Activated CD4-positive, alpha-beta T cell treated with anti-CD3 and anti-CD28 coated beads, Interleukin-2, Interleukin-6, amounts not matched to agents 100 ng/mL and 50 ng/mL, durations not matched to agents 16 hours and 8 hours (primary cell): ENCODE results near the gene MTUS2.
"Not testable (repeated sequence)": the region's sequence is repeated elsewhere in the genome, so short reads cannot be mapped to it uniquely, and the experiment has no call there.

ENCODE experiments used
- DNase-seq: peaks from one replicate; pipeline ENCODE4 v3.0.0-alpha.2; 2020

Gene MTUS2

GRCh38 chr13:29345860-29346582, 525.9 kb downstream of the MTUS2 start:
- not testable (repeated sequence) for DNase-seq

DNA sequence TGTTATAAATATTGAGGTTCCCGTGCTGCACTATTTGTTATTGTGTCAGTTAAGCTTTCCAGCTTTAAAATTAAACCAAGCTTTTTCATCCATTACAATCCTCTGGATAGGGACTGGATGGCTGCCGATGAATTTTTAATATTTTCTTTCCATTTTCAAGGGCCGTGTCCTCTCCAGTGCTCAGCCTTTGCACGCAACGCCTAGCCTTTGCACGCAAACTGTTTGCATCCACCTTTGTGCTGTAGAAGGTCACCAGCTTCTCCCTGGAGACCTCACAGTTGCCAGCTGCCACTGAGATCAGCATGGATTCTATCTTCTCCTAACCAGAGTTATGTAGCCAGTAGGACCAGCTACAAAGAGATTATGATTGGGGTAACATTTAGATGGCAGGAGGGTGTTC, 534.9 kb downstream of the MTUS2 start:
- DNase-seq = no peak

DNA sequence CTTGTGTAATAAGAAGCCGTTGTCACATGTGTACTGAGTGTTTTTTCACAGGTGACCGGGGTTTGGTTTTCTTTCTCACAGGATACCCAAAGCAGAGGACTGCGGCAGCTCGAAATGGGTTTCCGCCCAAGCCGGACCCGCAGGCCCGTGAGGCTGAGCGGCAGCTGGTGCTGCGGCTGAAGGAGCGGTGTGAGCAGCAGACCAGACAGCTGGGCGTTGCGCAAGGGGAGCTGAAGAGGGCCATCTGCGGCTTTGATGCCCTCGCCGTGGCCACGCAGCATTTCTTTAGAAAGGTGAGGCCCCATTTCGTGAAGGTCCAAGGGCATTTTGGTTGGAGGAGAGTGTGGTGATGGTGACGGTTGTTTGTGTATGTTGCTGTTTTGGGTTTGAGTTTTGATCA, 539.0 kb downstream of the MTUS2 start:
- DNase-seq = no peak

DNA sequence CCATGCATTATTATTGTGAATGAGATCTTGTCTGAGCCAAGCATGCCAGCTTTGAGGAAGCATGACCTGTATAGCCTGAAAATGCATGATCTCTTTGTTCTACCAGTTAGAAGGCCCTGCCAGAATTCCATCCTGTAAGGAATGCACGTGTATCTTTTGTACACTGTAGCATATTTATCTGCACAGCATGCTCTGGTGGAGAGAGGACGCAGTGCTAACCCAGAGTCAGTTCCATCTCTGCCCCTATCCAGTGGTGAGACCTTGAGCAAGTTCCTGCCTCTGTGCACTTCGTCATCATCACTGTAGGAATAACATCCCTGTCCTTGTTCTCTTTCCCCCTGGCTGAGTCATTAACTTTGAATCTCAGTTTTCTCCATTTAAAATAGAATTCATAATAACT, 541.6 kb downstream of the MTUS2 start:
- DNase-seq = no peak

DNA sequence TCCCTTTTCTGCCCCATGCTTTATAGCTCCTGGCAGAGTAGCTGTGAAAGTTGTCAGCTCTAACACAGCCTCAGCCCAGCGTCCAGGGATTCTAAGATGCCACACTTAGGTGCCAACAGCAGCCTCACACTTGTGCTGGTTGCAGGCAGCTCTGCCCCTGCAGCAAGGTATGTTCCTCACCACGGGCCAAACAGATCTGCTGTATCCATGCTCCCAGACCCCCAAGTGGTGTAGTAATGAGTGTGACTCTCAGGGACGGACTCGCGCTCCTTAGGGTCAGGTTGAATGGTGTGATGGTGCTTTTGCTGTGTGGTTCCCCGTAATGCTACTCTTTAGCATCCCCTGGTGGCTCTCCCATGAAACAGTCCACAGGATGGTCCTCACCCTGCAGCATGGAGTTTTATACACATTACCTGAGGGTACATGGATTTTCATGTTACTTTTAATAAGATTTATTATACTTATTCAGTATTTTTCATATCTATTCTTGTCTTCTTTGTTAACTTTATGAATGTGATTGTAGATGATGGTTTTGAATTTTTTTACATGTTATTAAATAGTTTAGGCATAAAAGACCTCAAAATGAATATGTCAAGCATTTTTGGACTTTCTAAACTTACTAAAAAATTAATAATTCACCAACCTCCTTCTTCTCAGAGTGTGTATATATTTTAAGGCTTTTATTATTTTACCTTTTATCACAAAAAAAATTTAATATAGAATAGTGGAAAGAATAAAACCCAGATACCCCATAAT, 542.9 kb downstream of the MTUS2 start:
- peak; percentile 66 for DNase-seq

GRCh38 chr13:29369060-29369743, 549.1 kb downstream of the MTUS2 start:
- DNase-seq = peak; percentile 25

DNA sequence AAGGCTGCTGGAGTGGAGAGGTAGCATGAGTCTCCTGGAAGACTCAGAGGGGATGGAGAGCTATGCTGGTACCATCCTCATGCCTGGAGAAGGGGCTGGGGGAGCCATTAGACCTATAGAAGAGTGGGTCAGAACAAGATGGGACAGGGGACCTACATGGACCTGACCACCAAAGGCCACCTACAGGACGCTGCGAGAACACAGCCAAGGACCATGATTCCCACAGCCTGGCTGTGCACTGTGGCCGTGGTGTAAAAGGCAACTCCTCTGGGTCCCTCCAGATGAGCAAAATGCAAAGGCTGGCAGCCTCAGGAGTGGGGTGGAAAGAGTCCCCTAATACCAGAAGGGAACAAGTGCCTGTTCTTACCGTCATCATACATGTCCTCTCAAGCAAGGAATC, 559.1 kb downstream of the MTUS2 start:
- no peak for DNase-seq

DNA sequence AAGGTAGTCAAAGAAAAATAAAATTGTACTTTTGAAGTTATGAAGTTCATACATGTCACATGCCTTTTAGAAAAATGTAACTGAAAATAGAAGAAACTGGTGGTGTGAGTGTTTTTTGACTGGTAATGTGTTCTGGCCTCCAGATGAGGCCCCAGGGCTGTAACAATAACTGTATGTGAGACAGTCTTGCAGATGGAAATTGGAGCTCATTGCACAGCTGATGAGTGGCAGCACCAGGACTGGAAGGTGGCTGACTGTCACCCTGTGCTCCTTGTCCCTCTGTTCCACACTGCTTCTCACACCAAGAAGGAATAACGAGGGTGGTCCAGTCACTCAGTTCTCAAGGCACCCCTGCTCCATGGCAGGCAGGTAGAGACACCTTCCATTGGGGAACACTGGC, 559.7 kb downstream of the MTUS2 start:
- no peak for DNase-seq

DNA sequence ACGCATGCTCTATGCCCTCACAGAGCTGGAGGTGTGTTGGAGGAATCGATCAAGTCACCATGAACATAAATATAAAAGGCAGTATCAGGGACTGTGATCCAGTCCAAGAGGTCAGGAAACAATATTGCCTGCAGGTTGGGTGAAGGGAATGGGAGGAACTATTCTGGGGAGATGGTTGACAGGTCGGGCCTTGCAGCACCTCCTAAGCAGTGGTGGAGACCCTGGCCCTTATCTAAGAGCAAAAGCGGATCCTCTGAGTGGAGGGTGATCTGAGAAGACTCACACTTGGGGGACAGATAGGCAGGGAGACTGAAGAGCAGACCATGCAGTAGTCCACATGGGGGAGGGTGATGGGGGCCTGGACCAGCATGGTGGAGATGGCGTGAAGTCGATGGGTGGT, 561.9 kb downstream of the MTUS2 start:
- DNase-seq = no peak

DNA sequence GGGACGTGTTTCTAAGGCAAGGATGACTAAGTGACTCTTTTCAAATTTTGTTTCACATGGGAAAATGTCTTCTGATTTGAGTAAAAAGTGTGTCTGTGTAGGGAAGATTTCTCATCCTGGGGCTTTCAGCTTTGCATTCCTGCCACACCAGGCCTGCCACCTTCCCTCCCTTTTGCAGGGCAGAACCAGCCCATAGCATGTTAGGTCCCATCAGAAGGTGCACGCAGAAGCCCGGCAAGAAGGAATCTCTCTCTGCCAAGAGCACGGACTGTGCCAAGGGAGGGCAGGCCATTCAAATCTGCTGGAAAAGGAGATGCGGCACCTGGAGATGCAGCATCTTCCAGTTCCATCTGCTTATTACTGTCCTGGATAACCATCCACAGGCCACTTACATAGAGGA, 563.3 kb downstream of the MTUS2 start:
- no peak for DNase-seq

DNA sequence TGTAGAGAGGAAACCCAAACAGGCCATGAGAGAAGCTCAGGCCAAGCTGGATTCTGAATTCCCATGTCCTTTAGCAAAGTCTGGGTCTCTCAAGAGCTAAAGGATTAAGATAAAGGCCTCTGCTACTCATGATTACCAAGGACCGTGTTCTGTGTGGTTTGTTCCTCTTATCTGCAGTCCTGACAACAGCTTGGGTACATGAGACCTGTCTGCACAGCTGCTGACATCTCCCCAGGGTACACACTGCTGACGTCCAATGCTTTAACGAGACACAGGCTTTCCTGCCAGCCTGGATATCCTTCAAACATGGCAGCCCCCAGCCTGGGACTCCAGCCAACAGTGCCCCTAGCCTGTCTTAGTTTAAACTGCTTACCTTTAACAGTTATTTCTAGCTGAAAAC, 564.3 kb downstream of the MTUS2 start:
- DNase-seq = no peak

DNA sequence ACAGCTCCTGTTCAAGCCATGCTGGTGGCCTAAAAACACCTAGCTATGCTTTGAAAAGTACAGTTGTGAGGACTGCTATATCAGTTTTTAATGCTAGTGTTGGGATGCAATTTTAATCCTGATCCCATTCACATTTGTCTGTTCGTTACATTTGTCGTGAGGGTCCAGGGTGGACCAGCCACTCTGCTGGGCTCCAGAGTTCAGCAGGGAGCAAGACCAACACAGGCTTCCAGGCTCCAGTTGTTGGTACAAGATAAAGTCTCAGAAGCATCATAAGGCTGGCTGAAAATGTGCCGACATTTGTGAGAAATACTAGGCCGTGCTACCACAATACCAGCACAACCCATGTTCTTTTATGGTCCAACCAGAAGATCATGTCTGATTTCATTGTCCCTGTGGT, 564.7 kb downstream of the MTUS2 start:
- DNase-seq = no peak

GRCh38 chr13:29386246-29386645, 566.1 kb downstream of the MTUS2 start:
- DNase-seq = no peak

- DNase-seq = not testable (repeated sequence)
These were observed 570.5 kb downstream of the MTUS2 start for GRCh38 chr13:29390598-29390997.

DNA sequence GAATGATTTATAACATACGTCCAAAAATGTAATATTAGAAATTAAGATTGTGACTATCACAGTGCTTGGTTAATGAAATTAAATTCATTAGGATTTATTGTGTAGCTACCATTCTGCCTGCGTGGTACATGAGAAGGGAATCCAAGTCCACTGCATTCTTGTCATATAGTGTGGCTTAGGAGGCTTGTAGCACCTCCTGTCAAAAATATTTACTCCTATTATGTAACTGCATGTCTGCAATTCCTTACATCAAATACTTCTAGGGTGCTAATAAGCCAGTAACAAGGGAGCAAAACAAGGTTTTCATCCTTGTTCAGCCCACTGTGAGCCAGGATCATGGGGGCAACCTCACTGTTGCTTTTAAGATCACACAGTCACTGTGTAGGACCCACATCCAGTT, 576.3 kb downstream of the MTUS2 start:
- DNase-seq = no peak

DNA sequence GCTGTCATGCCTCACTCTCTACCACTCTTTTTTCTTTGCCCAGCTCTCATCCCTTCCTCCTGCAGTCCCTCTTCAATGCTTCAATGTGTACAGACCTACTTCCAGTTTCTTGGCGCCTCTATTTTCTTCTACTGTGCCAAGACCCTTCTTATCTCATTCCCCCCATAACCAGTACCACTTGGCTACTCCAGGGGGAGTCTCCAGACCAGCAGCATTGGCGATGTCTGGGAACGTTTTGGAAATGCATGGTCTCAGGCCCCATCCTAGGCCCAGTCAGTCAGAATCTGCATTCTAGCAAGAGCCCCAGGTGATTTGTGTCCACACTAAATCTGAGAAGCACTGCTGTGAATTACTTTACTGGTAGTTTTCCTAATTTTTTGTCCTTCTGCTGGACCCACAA, 577.1 kb downstream of the MTUS2 start:
- no peak for DNase-seq

- no peak for DNase-seq
These were observed 582.1 kb downstream of the MTUS2 start for GRCh38 chr13:29402166-29402636.

DNA sequence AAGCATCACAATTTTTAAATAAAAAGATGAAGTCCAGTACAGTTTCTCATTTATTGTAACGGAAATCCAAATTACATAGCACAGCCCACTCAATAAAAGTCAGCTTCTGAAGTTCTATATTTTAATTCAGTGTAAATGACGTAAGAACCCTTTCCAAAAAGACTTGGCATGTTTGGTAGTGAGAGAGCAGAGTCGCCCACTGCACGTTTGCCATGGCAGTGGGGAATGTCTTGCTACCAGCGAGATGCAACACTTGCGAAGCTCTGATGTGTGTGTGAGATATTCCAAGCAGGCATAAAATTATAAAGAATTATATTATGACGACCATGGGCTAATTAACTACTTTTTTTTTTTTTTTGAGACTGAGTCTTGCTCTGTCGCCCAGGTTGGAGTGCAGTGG, 585.3 kb downstream of the MTUS2 start:
- DNase-seq = no peak

GRCh38 chr13:29411481-29411880, 591.3 kb downstream of the MTUS2 start:
- no peak for DNase-seq

- DNase-seq = no peak
These were observed 597.9 kb downstream of the MTUS2 start for GRCh38 chr13:29418026-29418425.

GRCh38 chr13:29421118-29421517, 601.0 kb downstream of the MTUS2 start:
- DNase-seq = no peak

GRCh38 chr13:29422015-29422414, 601.9 kb downstream of the MTUS2 start:
- no peak for DNase-seq

GRCh38 chr13:29423050-29423449, 602.9 kb downstream of the MTUS2 start:
- DNase-seq = no peak

DNA sequence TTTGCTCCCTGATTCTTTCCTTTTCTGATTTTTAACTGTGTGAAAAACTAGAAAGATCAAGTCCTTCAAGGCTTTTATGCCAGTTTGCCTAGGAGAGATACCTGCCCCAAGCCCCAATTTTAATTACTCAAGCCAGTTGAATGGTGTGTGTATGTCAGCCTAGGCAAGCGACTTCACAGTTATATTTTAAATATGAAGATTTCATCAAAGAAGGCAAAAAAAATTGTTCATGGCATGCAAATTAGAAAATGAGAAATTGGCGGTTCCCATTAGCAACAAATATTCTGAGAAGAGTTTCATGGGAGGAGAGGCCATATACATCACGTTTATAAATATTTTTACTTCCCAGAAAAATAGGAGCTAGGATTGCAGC, 607.8 kb downstream of the MTUS2 start:
- DNase-seq = no peak
